HG02885 (cell line): ENCODE data around the gene CLIP4.

Experiments
- ATAC-seq: cut with Tn5 transposase; IDR thresholded peaks from one replicate; pipeline ENCODE4 v1.9.1; 2021; ENCODE audit warnings: mild to moderate bottlenecking; ENCODE audit not compliant: unreplicated experiment, poor library complexity

The CLIP4 gene

DNA sequence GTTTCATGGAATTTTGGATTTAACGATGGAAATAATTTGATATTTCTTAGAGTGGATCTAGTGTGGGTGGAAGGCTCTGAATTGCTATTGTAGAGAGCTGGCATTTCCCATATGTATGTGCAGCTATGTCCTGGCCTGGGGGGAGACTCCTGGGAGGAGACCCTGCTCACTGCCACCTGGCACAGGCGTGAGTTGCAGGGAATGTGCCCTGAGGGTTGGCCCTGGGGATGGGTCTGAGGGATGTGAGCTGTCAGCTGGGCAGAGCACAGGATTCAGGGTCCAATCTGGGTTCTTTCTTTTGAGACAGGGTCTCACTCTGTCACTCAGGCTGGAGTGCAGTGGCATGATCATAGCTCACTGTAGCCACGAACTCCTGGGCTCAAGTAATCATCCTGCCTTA is 120.2 kb downstream of the CLIP4 start:
- ATAC-seq, result no peak

DNA sequence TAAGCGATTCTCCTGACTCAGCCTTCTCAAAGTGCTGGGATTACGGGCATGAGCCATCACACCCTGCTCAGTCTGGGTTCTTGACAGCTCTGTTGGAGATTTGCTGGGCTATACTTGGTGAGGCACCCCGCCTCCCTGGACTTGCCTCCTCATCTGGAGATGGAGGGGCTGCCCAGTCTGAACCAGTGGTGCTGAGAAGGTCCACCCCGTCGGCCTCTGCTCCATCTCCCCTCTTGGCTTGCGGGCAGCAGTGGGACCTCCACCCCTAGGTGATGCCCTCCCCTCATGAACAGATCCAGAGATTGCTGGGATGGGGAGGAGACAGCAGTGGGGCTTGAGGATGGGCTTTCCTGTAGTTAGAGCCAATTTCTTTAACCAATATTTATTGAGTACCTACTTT is 120.9 kb downstream of the CLIP4 start:
- no peak for ATAC-seq

DNA sequence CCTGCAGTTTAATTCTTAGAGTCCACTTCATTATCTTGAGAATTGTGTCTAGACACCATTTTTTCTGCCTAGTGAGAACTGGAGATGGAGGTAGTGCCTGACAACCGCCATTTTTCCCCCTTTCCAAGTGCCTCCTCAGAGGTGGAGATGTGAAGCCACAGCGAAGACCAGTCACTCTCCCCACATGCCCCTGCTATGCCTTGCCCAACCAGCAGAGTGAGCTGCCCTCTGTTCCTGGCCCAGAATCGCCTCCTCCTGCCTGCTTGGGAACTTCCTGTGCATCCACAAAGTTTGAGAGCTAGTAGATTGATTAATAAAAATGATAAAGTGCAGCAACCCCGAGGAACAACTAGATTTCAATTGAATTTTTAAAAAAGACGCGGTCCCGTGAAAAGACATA is 123.3 kb downstream of the CLIP4 start:
- no peak for ATAC-seq
